ENCODE data around the gene HGS. TPM values are rescaled to one million over a fixed set of nuclear protein-coding genes. Genes with fewer than 3 reads are reported as not detected.
A peak's percentile ranks its signal among the peaks of the same experiment; 100 is the strongest.

The HGS gene
- polyA plus RNA-seq, 3 donors: 19.3 to 200 (median 28.0) TPM

DNA sequence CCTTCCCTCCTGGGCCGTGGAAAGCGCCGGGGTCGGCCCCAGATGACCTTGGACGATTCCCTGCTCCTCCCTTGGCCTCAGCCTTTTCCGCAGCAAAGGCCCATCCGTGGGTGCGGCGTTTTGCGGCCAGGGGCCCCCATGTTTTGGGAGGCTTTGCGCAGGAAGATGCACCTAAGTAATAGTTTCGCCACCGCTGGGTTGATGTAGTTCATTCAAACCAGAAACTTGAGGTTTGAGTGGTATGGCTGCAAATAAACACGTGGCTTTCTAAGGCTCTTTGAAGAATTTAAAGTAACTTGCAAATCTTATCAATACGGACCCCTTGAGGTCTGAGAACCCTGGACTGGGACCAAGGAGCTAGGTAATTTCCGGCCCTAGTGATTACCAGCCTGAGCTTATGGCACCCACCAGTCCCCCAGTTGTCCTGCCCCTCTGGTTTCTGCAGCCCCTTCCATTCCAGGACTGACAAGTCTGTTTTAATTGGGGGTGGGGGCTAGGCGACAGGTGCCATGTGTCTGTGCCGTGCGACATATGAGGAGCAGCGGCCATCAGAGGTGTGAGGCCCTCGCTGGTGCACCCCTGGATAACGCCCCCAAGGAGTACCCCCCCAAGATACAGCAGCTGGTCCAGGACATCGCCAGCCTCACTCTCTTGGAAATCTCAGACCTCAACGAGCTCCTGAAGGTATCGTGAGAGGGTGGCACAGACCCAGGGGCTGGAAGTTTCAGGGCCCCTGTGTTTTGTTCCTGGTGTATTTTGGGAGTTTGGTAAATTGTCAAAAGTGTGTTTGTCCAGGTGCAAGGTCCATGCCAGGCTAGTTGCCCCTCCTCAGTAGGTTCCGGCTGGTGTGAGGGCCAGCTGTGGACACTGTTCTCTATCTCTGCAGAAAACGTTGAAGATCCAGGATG is 20.2 kb downstream of the HGS start:
- Mint-ChIP-seq H3K9me3 (peaks cover 0 to 2% (median 0%) of the 10 kb centered on the region in 7 donors), H3K36me3 (peaks cover 35 to 66% of the 10 kb centered on the region in 2 donors), H3K4me3 (peak overlapping the region; percentile 70 to 78), H3K27me3 (ENCODE audit: low read depth in 3 of 3) (peaks cover 0 to 5% (median 0%) of the 10 kb centered on the region in 3 donors), H3K4me1 (peaks cover 29% of the 10 kb centered on the region), H3K27ac (peak overlapping the region in 6 of 7 donors; percentile 42 to 93 (median 74))
- Histone ChIP-seq H3K79me2 (ENCODE audit: insufficient read depth, low read length) (peaks cover 55% of the 10 kb centered on the region), H4K20me1 (ENCODE audit: insufficient read depth, low read length) (peaks cover 31% of the 10 kb centered on the region), H3K9me3 (replicated peaks in 1 of 2; ENCODE audit: control insufficient read depth in 1 of 2, insufficient read depth in 1 of 2, low read length in 2 of 2) (no peaks in the 10 kb centered on the region), H2AFZ (ENCODE audit: insufficient read depth, low read depth, low read length, poor library complexity, severe bottlenecking) (peak overlapping the region; percentile 96), H3K4me1 (ENCODE audit: control insufficient read depth in 1 of 2, insufficient read depth in 2 of 2, low read length in 2 of 2) (peaks cover 22 to 32% of the 10 kb centered on the region in 2 donors), H3K4me3 (replicated peaks in 1 of 3; ENCODE audit: low read depth in 2 of 3, low read length in 3 of 3) (peak overlapping the region; percentile 67 to 89 (median 84)), H3K36me3 (replicated peaks in 1 of 2; ENCODE audit: control insufficient read depth in 1 of 2, insufficient read depth in 2 of 2, low read length in 2 of 2) (peaks cover 34 to 53% of the 10 kb centered on the region in 2 donors), H3K27me3 (ENCODE audit: control insufficient read depth in 2 of 2, insufficient read depth in 2 of 2, low read length in 2 of 2) (no peaks in the 10 kb centered on the region), H3K4me2 (replicated peaks; ENCODE audit: extremely low read depth, low read length, poor library complexity, severe bottlenecking) (peak overlapping the region; percentile 86), H3K27ac (ENCODE audit: low read depth in 1 of 2, low read length in 2 of 2) (peak overlapping the region in 1 of 2 donors; percentile 97), H3K9ac (ENCODE audit: insufficient read depth, low read length, poor library complexity, severe bottlenecking) (peak overlapping the region; percentile 97)
- TF ChIP-seq, protein P1, sequence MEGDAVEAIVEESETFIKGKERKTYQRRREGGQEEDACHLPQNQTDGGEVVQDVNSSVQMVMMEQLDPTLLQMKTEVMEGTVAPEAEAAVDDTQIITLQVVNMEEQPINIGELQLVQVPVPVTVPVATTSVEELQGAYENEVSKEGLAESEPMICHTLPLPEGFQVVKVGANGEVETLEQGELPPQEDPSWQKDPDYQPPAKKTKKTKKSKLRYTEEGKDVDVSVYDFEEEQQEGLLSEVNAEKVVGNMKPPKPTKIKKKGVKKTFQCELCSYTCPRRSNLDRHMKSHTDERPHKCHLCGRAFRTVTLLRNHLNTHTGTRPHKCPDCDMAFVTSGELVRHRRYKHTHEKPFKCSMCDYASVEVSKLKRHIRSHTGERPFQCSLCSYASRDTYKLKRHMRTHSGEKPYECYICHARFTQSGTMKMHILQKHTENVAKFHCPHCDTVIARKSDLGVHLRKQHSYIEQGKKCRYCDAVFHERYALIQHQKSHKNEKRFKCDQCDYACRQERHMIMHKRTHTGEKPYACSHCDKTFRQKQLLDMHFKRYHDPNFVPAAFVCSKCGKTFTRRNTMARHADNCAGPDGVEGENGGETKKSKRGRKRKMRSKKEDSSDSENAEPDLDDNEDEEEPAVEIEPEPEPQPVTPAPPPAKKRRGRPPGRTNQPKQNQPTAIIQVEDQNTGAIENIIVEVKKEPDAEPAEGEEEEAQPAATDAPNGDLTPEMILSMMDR (IDR thresholded peaks at IDR 0.05): no peak
- 23% methylated on average over 21 of the region's 27 CpGs for WGBS (ENCODE audit: insufficient coverage)
- intact Hi-C loops (cut with micrococcal nuclease): loop anchor here (1.0 to 5.0 kb wide), 3 partner anchors 20 to 37 kb away; partner anchors contain the start of genes ARL16 (in 1 of the 2), CCDC137 (in 1 of the 2), HGS (in 1 of the 2) and OXLD1 (in 1 of the 2)
- DNase-seq: no peak

DNA sequence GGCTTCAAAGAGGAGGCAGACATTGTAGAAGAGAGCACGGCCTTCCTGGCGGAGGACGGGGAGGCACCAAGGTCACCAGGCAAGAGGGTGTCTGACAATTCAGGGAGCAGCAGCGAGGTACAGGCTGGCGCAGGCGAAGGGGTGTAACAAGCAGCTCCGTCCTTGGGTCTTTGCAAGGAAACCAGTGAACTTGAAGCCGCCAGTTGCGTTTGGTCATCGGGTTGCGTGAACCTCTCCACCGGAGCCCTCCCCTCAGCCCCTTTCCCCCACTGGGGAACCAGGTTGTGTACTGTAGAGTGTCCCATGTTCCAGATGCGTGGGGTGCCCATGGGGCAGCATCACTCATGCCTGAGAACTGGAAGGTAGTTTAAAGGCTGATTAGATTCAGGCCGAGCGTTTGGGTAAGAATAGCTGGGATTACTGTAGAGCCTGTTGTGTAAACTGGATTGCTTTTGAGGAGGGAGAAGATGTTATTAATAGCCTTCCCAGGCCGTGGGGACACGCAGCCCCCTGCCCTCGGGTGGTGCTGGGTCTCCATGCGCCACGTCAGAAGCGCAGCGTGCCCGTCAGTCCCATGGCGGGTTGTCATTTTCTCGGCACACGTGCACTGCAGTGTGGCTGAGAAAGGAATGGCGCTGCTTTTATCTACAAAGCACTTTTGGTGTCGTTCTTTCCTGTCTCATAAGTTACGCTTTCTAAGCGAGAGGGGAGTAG is 21.9 kb downstream of the HGS start:
- H4K20me1 ChIP-seq (ENCODE audit: insufficient read depth, low read length): peaks cover 20% of the 10 kb centered on the region
- Mint-ChIP-seq H3K9me3 (no peaks in the 10 kb centered on the region), H3K36me3 (peaks cover 30 to 49% of the 10 kb centered on the region in 2 donors), H3K4me1 (peaks cover 39% of the 10 kb centered on the region), H3K27me3 (ENCODE audit: low read depth in 3 of 3) (peaks cover 0 to 12% (median 4%) of the 10 kb centered on the region in 3 donors), H3K27ac (peak overlapping the region in 1 of 7 donors; percentile 72), H3K4me3 (no peak overlapping the region)
- H3K9me3 ChIP-seq (replicated peaks in 1 of 2; ENCODE audit: control insufficient read depth in 1 of 2, insufficient read depth in 1 of 2, low read length in 2 of 2): no peaks in the 10 kb centered on the region
- H3K27ac ChIP-seq (ENCODE audit: low read depth in 1 of 2, low read length in 2 of 2): no peak overlapping the region
- no peak overlapping the region for H2AFZ ChIP-seq (ENCODE audit: insufficient read depth, low read depth, low read length, poor library complexity, severe bottlenecking)
- 94% methylated on average over 18 of the region's 30 CpGs for WGBS (ENCODE audit: insufficient coverage)
- peaks cover 43% of the 10 kb centered on the region for H3K79me2 ChIP-seq (ENCODE audit: insufficient read depth, low read length)
- H3K4me3 ChIP-seq (replicated peaks in 1 of 3; ENCODE audit: low read depth in 2 of 3, low read length in 3 of 3): no peak overlapping the region
- no peak overlapping the region for H3K4me2 ChIP-seq (replicated peaks; ENCODE audit: extremely low read depth, low read length, poor library complexity, severe bottlenecking)
- peaks cover 32 to 43% of the 10 kb centered on the region in 2 donors for H3K4me1 ChIP-seq (ENCODE audit: control insufficient read depth in 1 of 2, insufficient read depth in 2 of 2, low read length in 2 of 2)
- DNase-seq: no peak
- TF ChIP-seq, protein P1 (IDR thresholded peaks at IDR 0.05): no peak
- peaks cover 0 to 2% of the 10 kb centered on the region in 2 donors for H3K27me3 ChIP-seq (ENCODE audit: control insufficient read depth in 2 of 2, insufficient read depth in 2 of 2, low read length in 2 of 2)
- no peak overlapping the region for H3K9ac ChIP-seq (ENCODE audit: insufficient read depth, low read length, poor library complexity, severe bottlenecking)
- H3K36me3 ChIP-seq (replicated peaks in 1 of 2; ENCODE audit: control insufficient read depth in 1 of 2, insufficient read depth in 2 of 2, low read length in 2 of 2): peaks cover 25 to 39% of the 10 kb centered on the region in 2 donors
- intact Hi-C loops (cut with micrococcal nuclease): no loop called here
